Upper lobe of left lung (tissue), 6 donors: Measurements from ENCODE around the gene ANKRD42. TPM values are rescaled to one million over a fixed set of nuclear protein-coding genes. Genes with fewer than 3 reads are reported as not detected.

ENCODE experiments used
- ATAC-seq, 2 donors: fragments of 200-7000 bp; cut with Tn5 transposase; one replicate each; pipeline ENCODE4 v1.9.1; 2022; ENCODE audit warnings: mild to moderate bottlenecking in 2 of 2, moderate library complexity in 2 of 2; ENCODE audit not compliant: low FRiP score in 2 of 2
- DNase-seq, 2 donors: peaks; one replicate each; pipeline ENCODE4 v3.0.0-alpha.2; 2019 to 2020
- H3K27ac ChIP-seq, 4 donors: fragments of 200-600 bp; sonication (generic); one replicate each; pipeline ENCODE4 v1.5.1; 2016 to 2019
- H3K27me3 ChIP-seq, 4 donors: fragments of 200-600 bp; sonication (generic); one replicate each; pipeline ENCODE4 v1.5.1; 2017 to 2019
- H3K36me3 ChIP-seq, 4 donors: fragments of 200-600 bp; sonication (generic); one replicate each; pipeline ENCODE4 v1.5.1; 2016 to 2019
- H3K4me1 ChIP-seq, 4 donors: fragments of 200-600 bp; sonication (generic); one replicate each; pipeline ENCODE4 v1.5.1; 2018 to 2019
- H3K4me3 ChIP-seq, 4 donors: fragments of 200-600 bp; sonication (generic); one replicate each; pipeline ENCODE4 v1.5.1; 2017 to 2019; ENCODE audit warnings: mild to moderate bottlenecking in 2 of 4, moderate library complexity in 1 of 4
- H3K9me3 ChIP-seq, 4 donors: fragments of 200-600 bp; sonication (generic); one replicate each; pipeline ENCODE4 v1.5.1; 2018 to 2019
- CTCF ChIP-seq, 6 experiments: fragments of 450-650 bp in 4 of 6; fragments of 200-600 bp in 2 of 6; sonication (generic) in 2 of 6; IDR thresholded peaks; one replicate each; pipeline ENCODE4 v1.5.1; 2016 to 2019; ENCODE audit warnings: antibody characterized with exemption in 6 of 6
- EP300 ChIP-seq, 4 donors: sonication (generic); formaldehyde crosslinking; IDR thresholded peaks; one replicate each; pipeline ENCODE4 v1.5.1; 2017; ENCODE audit warnings: antibody characterized with exemption in 4 of 4, control low read depth in 2 of 4
- POLR2A ChIP-seq, 4 donors: fragments of 450-650 bp; IDR thresholded peaks; one replicate each; pipeline ENCODE4 v1.5.1; 2016 to 2017; ENCODE audit warnings: antibody characterized with exemption in 4 of 4, mild to moderate bottlenecking in 2 of 4
- POLR2AphosphoS5 ChIP-seq, 2 donors: sonication (generic); formaldehyde crosslinking; IDR thresholded peaks; one replicate each; pipeline ENCODE4 v1.5.1; 2017; ENCODE audit warnings: antibody characterized with exemption in 2 of 2
- WGBS, 2 donors: methylation state at CpG; one replicate each; pipeline ENCODE4 v1.1.5; 2017 to 2018; 5-methylcytosine and 5-hydroxymethylcytosine counted together
- total RNA-seq, 6 donors: library from RNA; depleted of rRNA in 4 of 6; stranded (reverse); fragments of >200 nt in 4 of 6; gene quantifications; one replicate each; pipeline versions ENCODE4 v1.1.0 to v1.2.1, GENCODE V29; 2016 to 2021
- donor health status: DM: no; HTN: no; CAD: no; lungs with moderate emphysema.
- donor health status: DM: no; HTN: yes; CAD: no; lungs with severe emphysema.

The ANKRD42 gene
- total RNA-seq, 6 donors from 2014 or later = 11.1 to 30.4 (median 15.4) TPM

- Histone ChIP-seq H3K9me3 (no peaks in the 10 kb centered on the region), H3K27me3 (no peaks in the 10 kb centered on the region), H3K27ac (no peak overlapping the region), H3K36me3 (no peaks in the 10 kb centered on the region), H3K4me3 (no peak overlapping the region), H3K4me1 (no peaks in the 10 kb centered on the region)
- peak; percentile 75 for ATAC-seq
- no peak for TF ChIP-seq EP300 (IDR thresholded peaks at IDR 0.05)
- no peak for TF ChIP-seq POLR2AphosphoS5 (IDR thresholded peaks at IDR 0.05)
- peak; percentile 22 to 56 (median 38) for TF ChIP-seq CTCF (IDR thresholded peaks at IDR 0.05)
- peak in 1 of 2 donors; percentile 58 for DNase-seq
- 24 to 30% methylated on average over 5 of the region's 5 CpGs for WGBS, 2 donors
Measured at GRCh38 chr11:83241291-83241946, 47.9 kb downstream of the ANKRD42 start.

GRCh38 chr11:83249445-83249844 lies 55.9 kb downstream of the ANKRD42 start:
- 100% methylated on average over 1 of the region's 1 CpG for WGBS, 2 donors
- H3K4me3 ChIP-seq = no peak overlapping the region
- DNase-seq (no peak), ATAC-seq (no peak)
- H3K27ac ChIP-seq = no peak overlapping the region
- no peaks in the 10 kb centered on the region for H3K9me3 ChIP-seq
- H3K36me3 ChIP-seq = no peaks in the 10 kb centered on the region
- H3K4me1 ChIP-seq = no peaks in the 10 kb centered on the region
- no peaks in the 10 kb centered on the region for H3K27me3 ChIP-seq
- TF ChIP-seq EP300 (IDR thresholded peaks at IDR 0.05) (no peak), CTCF (IDR thresholded peaks at IDR 0.05) (no peak), POLR2A (IDR thresholded peaks at IDR 0.05) (no peak), POLR2AphosphoS5 (IDR thresholded peaks at IDR 0.05) (no peak)

DNA sequence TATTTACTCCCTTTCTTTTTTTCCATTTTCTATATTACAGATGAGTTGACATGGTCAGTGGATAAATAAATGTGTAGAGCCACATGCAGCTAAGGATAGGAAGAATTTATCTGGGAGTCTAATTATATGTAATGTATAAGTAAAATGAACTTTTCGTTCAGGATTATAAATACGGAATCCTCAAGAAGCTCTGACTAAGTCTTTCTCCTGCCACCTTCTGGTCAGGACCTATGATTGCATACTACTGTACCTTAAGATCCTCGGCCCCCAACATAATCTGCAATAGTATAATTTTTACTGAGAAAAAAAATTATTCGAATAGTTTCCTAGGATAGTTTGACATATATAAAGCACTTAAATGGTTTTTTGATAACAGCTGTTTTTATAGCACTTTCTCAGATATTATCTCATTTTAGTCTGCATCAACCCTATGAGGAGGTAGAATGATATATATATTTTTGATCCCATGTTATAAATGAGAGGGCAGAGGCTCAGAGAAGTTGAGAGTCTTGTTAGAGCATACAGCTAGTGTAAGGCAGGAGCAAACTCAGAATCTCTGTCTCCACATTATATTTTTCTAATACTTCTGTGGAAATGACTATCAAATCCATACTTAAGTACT lies 56.6 kb downstream of the ANKRD42 start:
- H3K4me1 ChIP-seq = no peaks in the 10 kb centered on the region
- H3K27me3 ChIP-seq = no peaks in the 10 kb centered on the region
- no peaks in the 10 kb centered on the region for H3K36me3 ChIP-seq
- DNase-seq = no peak
- WGBS, 2 donors = 8 to 13% methylated on average over 4 of the region's 4 CpGs
- no peak overlapping the region for H3K27ac ChIP-seq
- no peak overlapping the region for H3K4me3 ChIP-seq
- H3K9me3 ChIP-seq = no peaks in the 10 kb centered on the region
- peak in 1 of 2 donors; percentile 75 for ATAC-seq
- TF ChIP-seq CTCF (IDR thresholded peaks at IDR 0.05) (peak; percentile 41 to 61 (median 54)), POLR2A (IDR thresholded peaks at IDR 0.05) (no peak), EP300 (IDR thresholded peaks at IDR 0.05) (no peak), POLR2AphosphoS5 (IDR thresholded peaks at IDR 0.05) (no peak)

DNA sequence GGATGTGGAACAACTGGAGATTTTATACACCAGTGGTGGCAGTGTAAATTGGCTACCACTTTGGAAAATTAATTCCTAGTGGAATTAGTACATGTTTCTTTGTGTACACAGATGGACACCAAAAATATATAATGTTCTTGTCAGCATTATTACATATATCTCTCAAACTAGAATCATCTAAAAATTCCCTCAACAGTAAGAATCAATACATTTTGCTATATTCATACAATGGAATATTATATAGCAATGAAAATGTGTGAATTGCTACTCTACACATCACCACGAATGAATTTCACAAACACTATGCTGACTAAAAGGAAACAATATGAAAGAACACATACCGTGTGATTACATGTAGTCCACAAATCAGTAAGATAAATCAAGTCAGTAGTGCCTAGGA lies 58.8 kb downstream of the ANKRD42 start:
- Histone ChIP-seq H3K4me3 (no peak overlapping the region), H3K27me3 (no peaks in the 10 kb centered on the region), H3K36me3 (peaks cover 0 to 7% (median 2%) of the 10 kb centered on the region in 4 donors), H3K4me1 (no peaks in the 10 kb centered on the region), H3K9me3 (no peaks in the 10 kb centered on the region), H3K27ac (no peak overlapping the region)
- WGBS, 2 donors = 94 to 95% methylated on average over 2 of the region's 2 CpGs
- ATAC-seq = no peak
- TF ChIP-seq POLR2A (IDR thresholded peaks at IDR 0.05) (no peak), EP300 (IDR thresholded peaks at IDR 0.05) (no peak), CTCF (IDR thresholded peaks at IDR 0.05) (no peak), POLR2AphosphoS5 (IDR thresholded peaks at IDR 0.05) (no peak)
- no peak for DNase-seq

DNA sequence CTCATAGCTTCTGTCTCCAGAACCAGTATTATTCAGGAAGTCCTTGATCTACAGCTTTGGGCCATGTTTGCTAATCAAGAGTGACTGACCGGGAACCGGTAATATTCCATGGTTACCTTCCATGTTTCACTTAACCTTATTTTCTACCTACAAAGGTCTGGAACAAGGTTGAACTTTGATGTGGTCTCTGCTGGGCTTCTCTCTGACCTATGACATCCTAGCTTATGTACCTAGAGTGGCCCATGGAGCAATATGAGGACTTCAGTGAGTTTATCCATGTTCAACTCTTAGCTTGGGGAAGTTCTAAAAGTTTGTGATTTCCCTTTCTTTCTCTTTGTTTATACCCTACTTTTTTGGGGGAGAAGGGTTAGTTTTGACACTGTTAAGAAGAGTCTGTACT lies 59.4 kb downstream of the ANKRD42 start:
- no peak for TF ChIP-seq EP300 (IDR thresholded peaks at IDR 0.05)
- TF ChIP-seq POLR2A (IDR thresholded peaks at IDR 0.05) = no peak
- no peak for TF ChIP-seq CTCF (IDR thresholded peaks at IDR 0.05)
- no peak for TF ChIP-seq POLR2AphosphoS5 (IDR thresholded peaks at IDR 0.05)

More for the DNA sequence above, 59.4 kb downstream of the ANKRD42 start:
- 98 to 100% methylated on average over 2 of the region's 2 CpGs for WGBS, 2 donors
- H3K27me3 ChIP-seq = no peaks in the 10 kb centered on the region
- no peak overlapping the region for H3K27ac ChIP-seq
- H3K36me3 ChIP-seq = peaks cover 0 to 13% (median 4%) of the 10 kb centered on the region in 4 donors
- H3K4me1 ChIP-seq = no peaks in the 10 kb centered on the region
- DNase-seq (no peak), ATAC-seq (no peak)
- no peaks in the 10 kb centered on the region for H3K9me3 ChIP-seq
- H3K4me3 ChIP-seq = no peak overlapping the region
